Esophagus squamous epithelium (tissue), 5 donors: ENCODE data around the gene LIX1L. TPM values are rescaled to one million over a fixed set of nuclear protein-coding genes. Genes with fewer than 3 reads are reported as not detected.
A peak's percentile ranks its signal among the peaks of the same experiment; 100 is the strongest.

Source experiments
- DNase-seq: peaks from one replicate; lab custom pipeline; 2025; lab: John Stamatoyannopoulos, UW
- H3K27ac ChIP-seq, 4 donors: fragments of 200-600 bp; sonication (generic); one replicate each; pipeline ENCODE4 v1.5.1; 2016 to 2019; ENCODE audit warnings: mild to moderate bottlenecking in 1 of 4
- H3K27me3 ChIP-seq, 4 donors: fragments of 200-600 bp; sonication (generic); 1 replicate in 3 of 4; 2 replicates in 1 of 4; pipeline versions ENCODE4 v1.5.1 to v1.6.0; 2017 to 2021; ENCODE audit warnings: antibody characterized with exemption in 1 of 4
- H3K36me3 ChIP-seq, 3 donors: fragments of 200-600 bp; sonication (generic); one replicate each; pipeline ENCODE4 v1.5.1; 2016 to 2019
- H3K4me1 ChIP-seq, 3 donors: fragments of 200-600 bp; sonication (generic); one replicate each; pipeline ENCODE4 v1.5.1; 2017 to 2019
- H3K4me3 ChIP-seq, 4 donors: fragments of 200-600 bp; sonication (generic); 1 replicate in 3 of 4; 2 replicates in 1 of 4; pipeline ENCODE4 v1.5.1; 2016 to 2019; ENCODE audit warnings: mild to moderate bottlenecking in 2 of 4, moderate library complexity in 1 of 4
- H3K9me3 ChIP-seq, 3 donors: fragments of 200-600 bp; sonication (generic); one replicate each; pipeline ENCODE4 v1.5.1; 2016 to 2019
- POLR2A ChIP-seq, 4 donors: fragments of 450-650 bp; IDR thresholded peaks; one replicate each; pipeline ENCODE4 v1.6.1; 2017; ENCODE audit warnings: antibody characterized with exemption in 4 of 4, mild to moderate bottlenecking in 4 of 4, moderate library complexity in 3 of 4
- WGBS, 2 donors: methylation state at CpG; one replicate each; pipeline ENCODE4 v1.1.5; 2018; 5-methylcytosine and 5-hydroxymethylcytosine counted together
- intact Hi-C: fragments of 100-400 bp; cut with DNase I; formaldehyde crosslinking; loops from one replicate; pipeline ENCODE4 v1.15.0; 2022
- total RNA-seq, 4 donors: library from RNA; depleted of rRNA; stranded (reverse); fragments of >200 nt; gene quantifications; one replicate each; pipeline ENCODE4 v1.1.0, GENCODE V29; 2016
- TF ChIP-seq, protein P1 (sequence below), 6 experiments: fragments of 450-650 bp in 4 of 6; fragments of 200-600 bp in 2 of 6; sonication (generic) in 2 of 6; IDR thresholded peaks; one replicate each; pipeline ENCODE4 v1.5.1; 2016 to 2019; ENCODE audit warnings: antibody characterized with exemption in 6 of 6, mild to moderate bottlenecking in 4 of 6, moderate library complexity in 4 of 6
- donor health status: DM: yes; HTN: yes; CAD: no.

The LIX1L gene
- total RNA-seq, 4 donors from 2014 or later = 1.9 to 12.2 (median 5.9) TPM

DNA sequence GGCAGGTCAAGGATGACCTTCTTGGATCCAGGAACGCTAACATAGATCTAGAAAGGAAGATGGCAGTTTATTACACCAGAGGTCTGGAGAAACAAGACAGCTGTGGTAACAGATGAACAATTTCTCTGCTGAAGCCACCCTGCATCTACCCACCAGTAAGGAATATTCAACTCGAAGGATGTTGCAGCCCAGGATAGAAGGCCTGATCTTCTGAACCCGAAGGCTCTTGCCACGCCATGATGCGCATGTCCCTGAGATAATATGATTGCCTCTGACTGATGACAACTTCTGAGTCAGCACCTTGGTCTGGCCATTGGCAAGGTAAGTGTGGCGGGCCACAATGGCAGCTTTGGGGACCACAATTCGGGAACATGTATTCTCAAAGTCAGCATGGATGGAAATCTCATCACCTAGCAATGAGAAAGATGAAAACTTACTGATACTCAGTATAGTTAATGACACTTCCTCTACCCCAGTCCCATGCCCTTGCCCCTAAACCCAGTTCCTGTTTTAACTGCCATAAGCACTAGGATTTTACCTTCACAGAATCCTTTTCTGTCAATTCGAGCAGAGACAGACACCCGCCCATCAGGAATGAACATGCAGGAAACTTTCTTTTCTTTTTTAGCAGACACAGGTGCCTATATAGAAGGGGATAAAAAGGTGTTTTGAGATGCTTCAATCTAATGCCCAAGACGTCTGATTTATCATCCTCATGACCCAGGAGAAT lies 36.7 kb upstream of the LIX1L start:
- intact Hi-C loops = no loop called here

DNA sequence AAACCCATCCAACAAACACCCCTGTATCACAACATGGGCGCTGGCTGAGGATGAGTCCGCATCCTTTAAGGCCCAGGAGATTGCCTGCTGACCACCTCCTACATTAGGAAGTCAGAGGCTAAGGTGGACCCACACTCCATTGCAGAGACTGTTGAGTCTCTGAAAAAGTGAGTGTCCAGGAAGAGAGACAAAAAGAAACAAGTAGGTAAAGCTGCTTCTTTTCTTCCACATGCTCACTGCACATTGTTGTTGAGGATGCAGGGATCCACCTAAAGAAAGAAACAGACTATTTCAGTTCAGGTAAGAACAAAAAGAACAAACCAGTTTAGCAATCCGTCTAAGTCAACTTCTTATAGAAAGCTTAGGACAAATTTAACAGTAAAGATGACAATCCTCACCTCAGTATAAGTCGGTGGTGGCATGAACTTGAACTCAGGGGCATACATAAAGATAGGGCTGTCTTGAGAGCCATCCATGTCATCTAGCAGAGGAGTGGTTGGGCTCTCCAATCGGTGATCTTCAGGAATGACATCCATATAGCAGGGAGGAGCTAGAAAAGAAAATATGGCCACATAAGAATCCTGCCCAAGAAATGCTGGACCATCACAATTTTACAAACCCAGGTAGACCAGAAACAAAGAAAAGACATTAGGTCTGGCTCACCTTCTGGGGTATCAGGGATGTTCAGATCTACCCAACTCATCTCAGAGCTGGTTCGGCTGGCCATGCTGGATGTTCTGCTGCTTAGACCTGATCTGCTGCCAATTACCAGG lies 36.0 kb upstream of the LIX1L start:
- H3K36me3 ChIP-seq = peaks cover 16 to 34% (median 24%) of the 10 kb centered on the region in 3 donors
- H3K4me1 ChIP-seq = peaks cover 9 to 73% (median 11%) of the 10 kb centered on the region in 3 donors
- H3K27ac ChIP-seq = peak overlapping the region; percentile 93 to 99 (median 98)
- TF ChIP-seq, protein P1, sequence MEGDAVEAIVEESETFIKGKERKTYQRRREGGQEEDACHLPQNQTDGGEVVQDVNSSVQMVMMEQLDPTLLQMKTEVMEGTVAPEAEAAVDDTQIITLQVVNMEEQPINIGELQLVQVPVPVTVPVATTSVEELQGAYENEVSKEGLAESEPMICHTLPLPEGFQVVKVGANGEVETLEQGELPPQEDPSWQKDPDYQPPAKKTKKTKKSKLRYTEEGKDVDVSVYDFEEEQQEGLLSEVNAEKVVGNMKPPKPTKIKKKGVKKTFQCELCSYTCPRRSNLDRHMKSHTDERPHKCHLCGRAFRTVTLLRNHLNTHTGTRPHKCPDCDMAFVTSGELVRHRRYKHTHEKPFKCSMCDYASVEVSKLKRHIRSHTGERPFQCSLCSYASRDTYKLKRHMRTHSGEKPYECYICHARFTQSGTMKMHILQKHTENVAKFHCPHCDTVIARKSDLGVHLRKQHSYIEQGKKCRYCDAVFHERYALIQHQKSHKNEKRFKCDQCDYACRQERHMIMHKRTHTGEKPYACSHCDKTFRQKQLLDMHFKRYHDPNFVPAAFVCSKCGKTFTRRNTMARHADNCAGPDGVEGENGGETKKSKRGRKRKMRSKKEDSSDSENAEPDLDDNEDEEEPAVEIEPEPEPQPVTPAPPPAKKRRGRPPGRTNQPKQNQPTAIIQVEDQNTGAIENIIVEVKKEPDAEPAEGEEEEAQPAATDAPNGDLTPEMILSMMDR (IDR thresholded peaks at IDR 0.05) = peak in 1 of 6 experiments; percentile 8
- no peak for TF ChIP-seq POLR2A (IDR thresholded peaks at IDR 0.05)
- WGBS, 2 donors = 17 to 27% methylated on average over 5 to 6 of the region's 6 CpGs
- peak overlapping the region; percentile 57 to 82 (median 78) for H3K4me3 ChIP-seq
- no peak for DNase-seq
- H3K9me3 ChIP-seq = no peaks in the 10 kb centered on the region
- no peaks in the 10 kb centered on the region for H3K27me3 ChIP-seq
- intact Hi-C loops = no loop called here

More for the DNA sequence above, 36.7 kb upstream of the LIX1L start:
- TF ChIP-seq, protein P1 (IDR thresholded peaks at IDR 0.05) = no peak
- TF ChIP-seq POLR2A (IDR thresholded peaks at IDR 0.05) = peak in 3 of 4 donors; percentile 4 to 29 (median 7)
- peaks cover 16 to 77% (median 18%) of the 10 kb centered on the region in 3 donors for H3K4me1 ChIP-seq
- H3K4me3 ChIP-seq = peak overlapping the region; percentile 57 to 82 (median 78)
- H3K36me3 ChIP-seq = peaks cover 16 to 34% (median 24%) of the 10 kb centered on the region in 3 donors
- 13 to 21% methylated on average over 8 to 10 of the region's 10 CpGs for WGBS, 2 donors
- no peaks in the 10 kb centered on the region for H3K9me3 ChIP-seq
- peak overlapping the region; percentile 93 to 99 (median 98) for H3K27ac ChIP-seq
- no peaks in the 10 kb centered on the region for H3K27me3 ChIP-seq
- no peak for DNase-seq

DNA sequence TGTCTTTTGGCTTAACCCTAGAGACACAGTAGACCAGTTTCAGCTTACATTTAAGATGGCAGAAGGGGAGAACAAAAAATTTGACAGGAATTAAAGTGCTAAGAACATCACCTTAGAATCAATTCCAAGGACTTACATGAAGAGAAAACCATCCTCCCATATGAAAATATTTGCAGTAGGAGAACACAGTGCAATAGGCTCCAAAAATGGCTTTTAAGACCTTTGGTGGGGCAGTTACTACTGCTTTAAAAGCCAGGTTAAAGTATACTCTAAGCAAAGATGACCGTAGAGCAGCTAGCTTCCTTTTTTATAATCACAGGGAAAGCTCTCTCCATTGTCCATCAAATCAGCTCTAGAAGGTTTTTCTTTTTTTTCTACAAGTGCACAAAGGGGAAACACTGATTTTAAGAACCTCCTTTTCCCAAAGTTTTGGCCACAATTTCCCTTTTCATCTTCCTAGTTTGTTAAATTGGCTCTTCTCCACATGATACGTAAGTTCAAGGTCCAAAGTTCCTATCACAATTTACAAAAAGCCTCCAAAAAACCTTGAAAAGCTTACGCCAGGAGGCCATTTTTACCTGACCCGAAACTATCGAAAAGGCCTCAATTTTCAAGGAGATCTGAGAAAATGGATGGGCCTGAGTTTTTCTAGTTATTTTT lies 35.3 kb upstream of the LIX1L start:
- peak overlapping the region; percentile 93 to 99 (median 98) for H3K27ac ChIP-seq
- 47 to 53% methylated on average over 5 of the region's 5 CpGs for WGBS, 2 donors
- no peak for DNase-seq
- intact Hi-C loops = no loop called here
- peak overlapping the region; percentile 57 to 82 (median 78) for H3K4me3 ChIP-seq
- H3K36me3 ChIP-seq = peaks cover 16 to 34% (median 24%) of the 10 kb centered on the region in 3 donors
- TF ChIP-seq POLR2A (IDR thresholded peaks at IDR 0.05) = peak in 1 of 4 donors; percentile 3
- TF ChIP-seq, protein P1 (IDR thresholded peaks at IDR 0.05) = no peak
- H3K4me1 ChIP-seq = peaks cover 7 to 73% (median 7%) of the 10 kb centered on the region in 3 donors
- H3K27me3 ChIP-seq = no peaks in the 10 kb centered on the region
- H3K9me3 ChIP-seq = no peaks in the 10 kb centered on the region

DNA sequence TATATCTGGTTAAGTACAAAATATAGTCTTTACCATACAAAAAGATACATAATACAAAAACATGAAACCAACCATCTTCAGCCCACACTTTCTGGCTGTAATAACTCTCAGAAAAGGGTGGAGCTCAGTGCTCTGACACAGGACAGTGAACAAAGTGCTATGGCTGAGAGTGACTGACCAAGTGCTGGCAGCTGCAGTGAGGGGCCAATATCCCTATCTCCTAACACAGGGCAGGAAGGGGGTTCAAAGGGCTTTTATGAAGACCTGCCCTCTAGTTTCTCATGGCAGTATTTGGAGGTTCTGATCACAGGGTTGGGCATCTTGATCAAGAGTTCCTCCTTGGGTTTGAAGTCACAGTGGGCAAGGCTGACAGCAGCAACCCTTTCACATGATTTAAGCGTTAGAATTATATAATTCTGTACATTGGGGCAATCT lies 34.7 kb upstream of the LIX1L start:
- intact Hi-C loops = no loop called here
- 33 to 56% methylated on average over 1 of the region's 1 CpG for WGBS, 2 donors
- TF ChIP-seq, protein P1 (IDR thresholded peaks at IDR 0.05) = no peak
- peak in 2 of 4 donors; percentile 29 to 41 for TF ChIP-seq POLR2A (IDR thresholded peaks at IDR 0.05)
- Histone ChIP-seq H3K27me3 (no peaks in the 10 kb centered on the region), H3K4me1 (peaks cover 6 to 73% (median 7%) of the 10 kb centered on the region in 3 donors), H3K4me3 (peak overlapping the region; percentile 57 to 82 (median 78)), H3K27ac (peak overlapping the region; percentile 85 to 99 (median 95)), H3K36me3 (peaks cover 16 to 34% (median 24%) of the 10 kb centered on the region in 3 donors), H3K9me3 (no peaks in the 10 kb centered on the region)
- DNase-seq = no peak
